ENCODE data around the gene REM2. TPM values are rescaled to one million over a fixed set of nuclear protein-coding genes. Genes with fewer than 3 reads are reported as not detected.

Gene REM2
- total RNA-seq, 1 experiment from 2014 or later, result 0.18 TPM

DNA sequence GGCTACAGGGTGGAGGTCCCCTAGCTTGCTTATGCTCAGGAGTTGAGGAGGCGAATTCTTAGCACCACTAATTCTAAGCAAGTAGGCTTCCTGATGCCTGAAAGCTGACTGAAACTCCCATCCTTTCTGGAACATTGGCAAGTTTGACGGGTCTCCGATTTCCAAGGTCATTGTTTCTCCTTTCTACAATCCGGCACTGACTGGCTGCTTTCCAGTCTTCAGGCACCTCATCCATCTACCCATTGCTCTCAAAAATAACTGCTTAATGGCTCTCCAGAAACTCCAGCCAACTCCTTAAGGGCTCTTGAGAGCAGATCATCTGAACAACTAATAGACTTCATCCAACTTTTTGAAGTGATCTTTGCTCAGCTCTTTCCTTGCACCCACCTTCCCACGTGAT is 13.3 kb downstream of the REM2 start:
- ATAC-seq, result no peak
- Histone ChIP-seq H3K36me3 (ENCODE audit: low read depth, low read length) (peaks cover 6% of the 10 kb centered on the region; the same call in 1 of the 2 replicates), H3K4me2 (ENCODE audit: low read length) (no peak overlapping the region), H4K20me1 (ENCODE audit: low read length) (no peaks in the 10 kb centered on the region), H3K27ac (ENCODE audit: low read length) (no peak overlapping the region), H3K9me3 (ENCODE audit: low read length) (no peaks in the 10 kb centered on the region), H3K9ac (ENCODE audit: low read length) (no peak overlapping the region), H3K4me1 (ENCODE audit: insufficient read depth, low read length) (peaks cover 17% of the 10 kb centered on the region), H2AFZ (ENCODE audit: low read length) (no peak overlapping the region), H3K4me3 (ENCODE audit: low read length) (no peak overlapping the region), H3K79me2 (ENCODE audit: low read length) (no peaks in the 10 kb centered on the region), H3F3A (ENCODE audit: low read length, unreplicated experiment) (no peaks in the 10 kb centered on the region), H3K9me2 (replicated peaks; ENCODE audit: low read length) (no peaks in the 10 kb centered on the region), H3K27me3 (ENCODE audit: low read length) (no peaks in the 10 kb centered on the region)
- ChIA-PET POLR2A (ENCODE audit: unreplicated experiment) (no interaction called here), CTCF (interaction anchor here (0.5 kb wide), 1 partner anchor 633 kb away, joined by 3 read pairs; no protein-coding TSS in a partner anchor)
- intact Hi-C loops (cut with micrococcal nuclease), result no loop called here
- DNase-seq, result no peak
- no peak for TF ChIP-seq CTCF (conservative IDR thresholded peaks at IDR 0.05; ENCODE audit: low read depth, low read length)
- no peak for TF ChIP-seq EZH2 (IDR thresholded peaks at IDR 0.05; ENCODE audit: low read length, unreplicated experiment)
- no peak for TF ChIP-seq EZH2phosphoT487 (IDR thresholded peaks at IDR 0.05; ENCODE audit: borderline replicate concordance, low read length)
- BruUV-seq (replicated peaks), result no TSS peak

DNA sequence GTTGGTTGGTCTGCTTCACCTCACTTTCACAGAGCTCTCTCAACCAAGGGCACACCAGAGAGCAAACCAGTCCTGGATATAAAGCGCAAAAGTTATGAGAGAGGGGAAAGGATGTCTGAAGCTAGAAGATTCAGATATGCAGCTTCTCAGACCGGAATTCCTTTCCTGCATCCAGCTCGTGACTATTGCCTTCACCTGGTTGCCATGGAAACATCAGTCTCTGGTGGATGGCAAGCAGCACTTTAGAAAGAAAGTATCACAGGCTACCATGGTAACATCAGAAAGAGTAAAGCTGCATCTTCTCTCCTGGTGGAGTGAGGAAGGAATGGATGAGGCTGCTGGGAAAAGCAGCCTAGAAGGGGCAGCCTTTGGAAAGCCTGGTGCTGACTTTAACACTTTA is 13.7 kb downstream of the REM2 start:
- no peaks in the 10 kb centered on the region for H3K9me2 ChIP-seq (replicated peaks; ENCODE audit: low read length)
- H3K9ac ChIP-seq (ENCODE audit: low read length), result no peak overlapping the region
- BruUV-seq (replicated peaks), result no TSS peak
- peaks cover 10% of the 10 kb centered on the region; the same call in 1 of the 2 replicates for H3K36me3 ChIP-seq (ENCODE audit: low read depth, low read length)
- ChIA-PET POLR2A (ENCODE audit: unreplicated experiment) (no interaction called here), CTCF (interaction anchor here (0.5 kb wide), 1 partner anchor 633 kb away, joined by 3 read pairs; no protein-coding TSS in a partner anchor)
- H3K79me2 ChIP-seq (ENCODE audit: low read length), result no peaks in the 10 kb centered on the region
- no peak overlapping the region for H3K4me2 ChIP-seq (ENCODE audit: low read length)
- H3F3A ChIP-seq (ENCODE audit: low read length, unreplicated experiment), result no peaks in the 10 kb centered on the region
- H4K20me1 ChIP-seq (ENCODE audit: low read length), result no peaks in the 10 kb centered on the region
- no peak overlapping the region for H2AFZ ChIP-seq (ENCODE audit: low read length)
- no peaks in the 10 kb centered on the region for H3K27me3 ChIP-seq (ENCODE audit: low read length)
- H3K27ac ChIP-seq (ENCODE audit: low read length), result no peak overlapping the region
- H3K4me1 ChIP-seq (ENCODE audit: insufficient read depth, low read length), result peaks cover 17% of the 10 kb centered on the region
- ATAC-seq (no peak), DNase-seq (no peak)
- no peak overlapping the region for H3K4me3 ChIP-seq (ENCODE audit: low read length)
- no peak for TF ChIP-seq EZH2 (IDR thresholded peaks at IDR 0.05; ENCODE audit: low read length, unreplicated experiment)
- TF ChIP-seq EZH2phosphoT487 (IDR thresholded peaks at IDR 0.05; ENCODE audit: borderline replicate concordance, low read length), result no peak
- TF ChIP-seq CTCF (conservative IDR thresholded peaks at IDR 0.05; ENCODE audit: low read depth, low read length), result no peak
- intact Hi-C loops (cut with micrococcal nuclease), result no loop called here
- H3K9me3 ChIP-seq (ENCODE audit: low read length), result no peaks in the 10 kb centered on the region

GRCh38 chr14:22897357-22897756 is 14.3 kb downstream of the REM2 start:
- Histone ChIP-seq H3K9me3 (ENCODE audit: low read length) (no peaks in the 10 kb centered on the region), H4K20me1 (ENCODE audit: low read length) (no peaks in the 10 kb centered on the region), H2AFZ (ENCODE audit: low read length) (no peak overlapping the region), H3K9ac (ENCODE audit: low read length) (no peak overlapping the region), H3K4me1 (ENCODE audit: insufficient read depth, low read length) (peaks cover 17% of the 10 kb centered on the region), H3K27ac (ENCODE audit: low read length) (no peak overlapping the region), H3K4me3 (ENCODE audit: low read length) (no peak overlapping the region), H3K36me3 (ENCODE audit: low read depth, low read length) (peaks cover 16% of the 10 kb centered on the region; the same call in 1 of the 2 replicates), H3K79me2 (ENCODE audit: low read length) (no peaks in the 10 kb centered on the region), H3K27me3 (ENCODE audit: low read length) (no peaks in the 10 kb centered on the region), H3F3A (ENCODE audit: low read length, unreplicated experiment) (no peaks in the 10 kb centered on the region), H3K4me2 (ENCODE audit: low read length) (no peak overlapping the region), H3K9me2 (replicated peaks; ENCODE audit: low read length) (no peaks in the 10 kb centered on the region)
- POLR2A ChIA-PET (ENCODE audit: unreplicated experiment), result no interaction called here
- CTCF ChIA-PET, result no interaction called here
- TF ChIP-seq EZH2phosphoT487 (IDR thresholded peaks at IDR 0.05; ENCODE audit: borderline replicate concordance, low read length) (no peak), EZH2 (IDR thresholded peaks at IDR 0.05; ENCODE audit: low read length, unreplicated experiment) (no peak), CTCF (conservative IDR thresholded peaks at IDR 0.05; ENCODE audit: low read depth, low read length) (no peak)
- ATAC-seq (no peak), DNase-seq (no peak)
- BruUV-seq (replicated peaks), result no TSS peak
- intact Hi-C loops (cut with micrococcal nuclease), result no loop called here
